Natural killer cell (primary cell): ENCODE results near the gene ASAP2. TPM values are rescaled to one million over a fixed set of nuclear protein-coding genes. Genes with fewer than 3 reads are reported as not detected.

ENCODE experiments used
- ATAC-seq, 3 donors: fragments of 150-1000 bp in 2 of 3; fragments of 200-7000 bp in 1 of 3; cut with Tn5 transposase; 1 replicate in 1 of 3; 2 replicates in 2 of 3; pipeline ENCODE4 v1.10.0; 2021; ENCODE audit warnings: mild to moderate bottlenecking in 2 of 3, moderate library complexity in 2 of 3
- DNase-seq, 2 donors: peaks; one replicate each; pipeline versions ENCODE4 v3.0.0 to v3.0.0-alpha.2; 2013 to 2021; ENCODE audit warnings: mixed read lengths in 1 of 2
- H3K27ac ChIP-seq: one replicate; pipeline ENCODE4 v1.5.1; 2013; ENCODE audit warnings: mild to moderate bottlenecking, low read length
- H3K27me3 ChIP-seq: one replicate; pipeline ENCODE4 v1.6.1; 2013; ENCODE audit warnings: low read length; ENCODE audit not compliant: control insufficient read depth, insufficient read depth
- H3K36me3 ChIP-seq: one replicate; pipeline ENCODE4 v1.6.1; 2013; ENCODE audit warnings: low read length; ENCODE audit not compliant: control insufficient read depth, insufficient read depth
- H3K4me1 ChIP-seq: one replicate; pipeline ENCODE4 v1.6.1; 2013; ENCODE audit warnings: low read length; ENCODE audit not compliant: control insufficient read depth, insufficient read depth
- H3K4me3 ChIP-seq: one replicate; pipeline ENCODE4 v1.5.1; 2013; ENCODE audit warnings: low read length
- H3K9me3 ChIP-seq: one replicate; pipeline ENCODE4 v1.6.1; 2013; ENCODE audit warnings: low read length; ENCODE audit not compliant: control insufficient read depth, insufficient read depth
- H3K27ac Mint-ChIP-seq, 2 donors: one replicate each; pipeline ENCODE4 v1.8.0; 2022; ENCODE audit warnings: mild to moderate bottlenecking in 2 of 2, mixed read lengths in 2 of 2, moderate library complexity in 1 of 2
- H3K27me3 Mint-ChIP-seq, 2 donors: one replicate each; pipeline ENCODE4 v1.8.0; 2022; ENCODE audit warnings: low read depth in 2 of 2, mixed read lengths in 2 of 2
- H3K36me3 Mint-ChIP-seq: one replicate; pipeline ENCODE4 v1.8.0; 2022; ENCODE audit warnings: mixed read lengths
- H3K4me1 Mint-ChIP-seq, 2 donors: one replicate each; pipeline ENCODE4 v1.8.0; 2022; ENCODE audit warnings: mixed read lengths in 2 of 2
- H3K4me3 Mint-ChIP-seq: one replicate; pipeline ENCODE4 v1.8.0; 2022; ENCODE audit warnings: mild to moderate bottlenecking, moderate library complexity, mixed read lengths
- H3K9me3 Mint-ChIP-seq, 2 donors: one replicate each; pipeline ENCODE4 v1.8.0; 2022; ENCODE audit warnings: mixed read lengths in 2 of 2
- CTCF ChIP-seq: fragments of 200-600 bp; IDR thresholded peaks from one replicate; pipeline ENCODE4 v1.8.0; 2022; ENCODE audit warnings: antibody characterized with exemption
- WGBS: methylation state at CpG from one replicate; pipeline ENCODE4 v1.1.7; 2013; ENCODE audit warnings: missing lambda C conversion rate; ENCODE audit not compliant: insufficient coverage; 5-methylcytosine and 5-hydroxymethylcytosine counted together
- intact Hi-C: fragments of 100-400 bp; cut with micrococcal nuclease; formaldehyde crosslinking; loops from one replicate; pipeline ENCODE4 v1.14.2; 2022
- total RNA-seq, 4 donors: library from RNA; stranded (reverse); fragments of 120-200 nt in 1 of 4; gene quantifications; one replicate each; pipeline versions ENCODE4 v1.2.3 to v1.2.4, GENCODE V29; 2013 to 2022

ASAP2 gene
- total RNA-seq, 3 donors from 2014 or later (not counting 1 experiment from before 2014, with no cell fraction given), result 0.20 to 1.8 (median 0.60) TPM

- DNase-seq (no peak), ATAC-seq (no peak)
- TF ChIP-seq CTCF, result no peak
- no peak overlapping the region for H3K4me3 Mint-ChIP-seq
- Histone ChIP-seq H3K4me1 (no peaks in the 10 kb centered on the region), H3K4me3 (no peak overlapping the region), H3K27ac (no peak overlapping the region), H3K36me3 (no peaks in the 10 kb centered on the region), H3K27me3 (no peaks in the 10 kb centered on the region), H3K9me3 (no peaks in the 10 kb centered on the region)
- H3K27ac Mint-ChIP-seq, result no peak overlapping the region
- WGBS, result 82% methylated on average over 3 of the region's 3 CpGs
- no peaks in the 10 kb centered on the region for H3K4me1 Mint-ChIP-seq
- intact Hi-C loops, result no loop called here
- H3K9me3 Mint-ChIP-seq, result no peaks in the 10 kb centered on the region
- no peaks in the 10 kb centered on the region for H3K36me3 Mint-ChIP-seq
- no peaks in the 10 kb centered on the region for H3K27me3 Mint-ChIP-seq
These were observed 16.7 kb upstream of the ASAP2 start for GRCh38 chr2:9189901-9190300.

GRCh38 chr2:9191041-9191481 is 15.6 kb upstream of the ASAP2 start:
- TF ChIP-seq CTCF, result no peak
- intact Hi-C loops, result no loop called here
- Histone ChIP-seq H3K27me3 (no peaks in the 10 kb centered on the region), H3K9me3 (no peaks in the 10 kb centered on the region), H3K27ac (no peak overlapping the region), H3K36me3 (no peaks in the 10 kb centered on the region), H3K4me3 (no peak overlapping the region), H3K4me1 (no peaks in the 10 kb centered on the region)
- Mint-ChIP-seq H3K27me3 (no peaks in the 10 kb centered on the region), H3K36me3 (no peaks in the 10 kb centered on the region), H3K4me3 (no peak overlapping the region), H3K9me3 (no peaks in the 10 kb centered on the region), H3K4me1 (no peaks in the 10 kb centered on the region), H3K27ac (no peak overlapping the region)
- WGBS, result 85% methylated on average over 9 of the region's 9 CpGs
- ATAC-seq (no peak), DNase-seq (no peak)

- ATAC-seq (no peak), DNase-seq (no peak)
- no peaks in the 10 kb centered on the region for H3K9me3 ChIP-seq
- H3K27ac ChIP-seq, result no peak overlapping the region
- no peak for TF ChIP-seq CTCF
- no peaks in the 10 kb centered on the region for H3K27me3 ChIP-seq
- H3K9me3 Mint-ChIP-seq, result no peaks in the 10 kb centered on the region
- 78% methylated on average over 2 of the region's 3 CpGs for WGBS
- intact Hi-C loops, result no loop called here
- H3K36me3 ChIP-seq, result no peaks in the 10 kb centered on the region
- H3K27ac Mint-ChIP-seq, result no peak overlapping the region
- H3K4me3 Mint-ChIP-seq, result no peak overlapping the region
- H3K36me3 Mint-ChIP-seq, result no peaks in the 10 kb centered on the region
- no peaks in the 10 kb centered on the region for H3K4me1 ChIP-seq
- no peak overlapping the region for H3K4me3 ChIP-seq
- H3K27me3 Mint-ChIP-seq, result peaks cover 0 to 10% of the 10 kb centered on the region in 2 donors
- H3K4me1 Mint-ChIP-seq, result no peaks in the 10 kb centered on the region
These were observed 13.9 kb upstream of the ASAP2 start for GRCh38 chr2:9192712-9193111.

- H3K4me1 Mint-ChIP-seq, result no peaks in the 10 kb centered on the region
- no peaks in the 10 kb centered on the region for H3K27me3 ChIP-seq
- ATAC-seq, result no peak
- H3K4me1 ChIP-seq, result no peaks in the 10 kb centered on the region
- no peak for DNase-seq
- no peaks in the 10 kb centered on the region for H3K9me3 ChIP-seq
- H3K36me3 ChIP-seq, result no peaks in the 10 kb centered on the region
- H3K27me3 Mint-ChIP-seq, result peaks cover 8 to 22% of the 10 kb centered on the region in 2 donors
- no peaks in the 10 kb centered on the region for H3K9me3 Mint-ChIP-seq
- H3K27ac Mint-ChIP-seq, result no peak overlapping the region
- no peak for TF ChIP-seq CTCF
- no peak overlapping the region for H3K4me3 Mint-ChIP-seq
- no peaks in the 10 kb centered on the region for H3K36me3 Mint-ChIP-seq
- no peak overlapping the region for H3K27ac ChIP-seq
- H3K4me3 ChIP-seq, result no peak overlapping the region
- intact Hi-C loops, result no loop called here
These were observed 12.3 kb upstream of the ASAP2 start for GRCh38 chr2:9194352-9194751.
